Activated CD4-positive, alpha-beta T cell treated with anti-CD3 and anti-CD28 coated beads, Interleukin-2, amount 50 U/mL, for 4 hours (primary cell): ENCODE results near the gene CARD9.
"Not testable (repeated sequence)": the region's sequence is repeated elsewhere in the genome, so short reads cannot be mapped to it uniquely, and the experiment has no call there.

Experiments
- DNase-seq, 2 experiments: peaks; one replicate each; pipeline ENCODE4 v3.0.0-alpha.2; 2020

Gene CARD9

GRCh38 chr9:136333045-136333444, 40.4 kb downstream of the CARD9 start:
- DNase-seq, result no peak

DNA sequence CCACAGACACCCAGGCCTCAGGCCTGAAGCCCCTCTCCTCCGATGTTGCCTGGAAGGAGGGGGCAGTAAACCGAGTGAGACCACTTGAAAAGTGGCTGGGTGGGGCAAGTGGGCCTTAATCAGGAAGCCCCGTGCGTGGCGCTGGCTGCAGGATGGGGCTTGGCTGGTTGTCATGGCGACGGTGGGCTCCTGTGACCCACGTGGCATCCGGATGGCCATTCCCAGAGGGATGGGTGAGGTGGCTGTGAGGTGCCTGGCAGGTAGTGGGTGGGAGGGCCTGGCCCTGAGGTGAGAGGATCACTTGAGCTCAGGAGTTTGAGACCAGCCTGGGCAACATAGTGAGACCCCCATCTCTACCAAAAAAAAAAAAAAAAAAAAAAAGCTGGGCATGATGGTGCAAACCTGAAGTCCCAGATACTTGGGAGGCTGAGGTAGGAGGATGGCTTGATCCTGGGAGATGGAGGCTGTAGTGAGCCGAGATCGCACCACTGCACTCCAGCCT, 40.9 kb downstream of the CARD9 start:
- DNase-seq, result no peak

GRCh38 chr9:136331556-136332481, 41.6 kb downstream of the CARD9 start:
- no peak for DNase-seq

DNA sequence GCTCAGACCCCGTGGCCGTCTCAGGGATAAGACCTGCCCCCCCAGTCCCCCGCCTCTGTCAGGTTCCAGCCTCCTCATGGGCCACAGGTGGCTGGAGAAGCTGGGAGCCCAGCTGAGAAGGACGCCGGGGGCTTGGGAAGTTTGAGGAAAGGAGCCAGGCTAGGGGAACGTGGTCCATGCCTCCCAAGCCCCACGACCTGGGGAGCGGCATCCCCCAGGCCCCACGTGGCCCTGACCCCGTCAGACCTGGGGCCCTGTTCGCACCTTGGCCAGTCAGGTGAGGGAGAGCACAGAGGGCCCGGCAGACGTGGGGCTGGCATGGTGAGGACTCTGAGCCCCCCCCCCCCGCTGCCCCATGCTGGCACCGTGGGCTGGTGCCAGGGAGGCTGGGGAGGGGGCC, 42.4 kb downstream of the CARD9 start:
- DNase-seq, result no peak

DNA sequence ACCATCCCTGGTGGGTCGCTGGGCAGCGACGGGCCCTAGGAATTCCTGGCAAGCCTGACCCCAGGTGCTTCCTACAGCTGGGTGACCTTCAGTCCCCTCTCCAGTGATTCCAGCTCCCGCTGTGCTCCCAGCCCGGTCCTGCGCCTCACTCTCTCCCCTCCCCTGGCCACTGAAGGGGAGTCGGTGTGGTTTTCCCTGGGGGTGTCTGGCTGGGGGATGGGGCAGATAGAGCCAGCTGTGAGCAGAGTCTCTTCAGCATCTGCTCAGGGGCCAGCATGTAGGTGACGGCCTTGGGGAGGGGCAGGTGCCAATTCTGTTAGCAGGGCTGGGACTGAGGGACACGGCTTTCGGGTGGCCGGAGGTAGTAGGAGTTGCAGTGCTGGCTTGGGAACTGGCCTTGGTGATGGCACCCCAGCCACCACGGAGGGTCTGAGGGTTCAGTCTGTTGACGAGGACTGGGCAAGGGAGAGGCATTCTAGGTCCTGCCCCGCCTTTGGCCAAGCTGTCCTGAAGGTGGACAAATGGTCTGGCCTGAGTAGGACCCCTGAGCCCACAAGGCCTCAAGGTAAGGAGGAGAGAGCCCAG, 43.0 kb downstream of the CARD9 start:
- no peak for DNase-seq

DNA sequence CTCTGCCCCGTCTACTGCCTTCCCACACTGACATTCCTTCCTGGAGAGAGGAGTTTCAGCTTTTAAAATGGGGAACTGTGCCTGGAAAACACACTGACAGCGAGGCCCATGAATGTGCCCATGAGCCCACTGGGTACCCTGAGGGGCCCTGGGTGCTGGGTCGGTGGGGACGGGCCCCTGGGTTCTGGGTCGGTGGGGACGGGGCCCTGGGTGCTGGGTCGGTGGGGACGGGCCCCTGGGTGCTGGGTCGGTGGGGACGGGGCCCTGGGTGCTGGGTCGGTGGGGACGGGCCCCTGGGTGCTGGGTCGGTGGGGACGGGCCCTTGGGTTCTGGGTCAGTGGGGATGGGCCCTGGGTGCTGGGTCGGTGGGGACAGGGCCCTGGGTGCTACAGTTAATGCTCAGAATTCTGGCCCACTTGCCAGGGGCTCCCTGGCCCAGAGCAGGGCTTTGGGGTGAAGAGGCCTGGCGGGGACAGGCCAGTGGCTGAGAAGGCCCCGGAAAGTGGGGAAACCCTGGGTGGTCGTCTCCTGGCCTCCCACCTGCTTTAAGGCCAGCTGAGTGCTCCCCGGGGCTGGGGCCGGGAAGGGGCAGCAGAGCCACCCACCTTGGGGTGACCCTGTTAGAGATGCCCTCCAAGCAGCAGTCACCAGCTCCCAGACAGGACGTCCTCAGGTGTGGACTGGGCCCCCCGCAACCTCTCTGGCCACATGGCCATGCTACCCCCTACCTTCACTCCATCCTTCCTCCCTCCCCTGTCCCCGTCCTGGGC, 43.6 kb downstream of the CARD9 start:
- DNase-seq, result no peak

GRCh38 chr9:136329211-136329627, 44.2 kb downstream of the CARD9 start:
- DNase-seq, result no peak

GRCh38 chr9:136328622-136329041, 44.8 kb downstream of the CARD9 start:
- no peak for DNase-seq

- no peak for DNase-seq
Measured at GRCh38 chr9:136328011-136328621, 45.4 kb downstream of the CARD9 start.

DNA sequence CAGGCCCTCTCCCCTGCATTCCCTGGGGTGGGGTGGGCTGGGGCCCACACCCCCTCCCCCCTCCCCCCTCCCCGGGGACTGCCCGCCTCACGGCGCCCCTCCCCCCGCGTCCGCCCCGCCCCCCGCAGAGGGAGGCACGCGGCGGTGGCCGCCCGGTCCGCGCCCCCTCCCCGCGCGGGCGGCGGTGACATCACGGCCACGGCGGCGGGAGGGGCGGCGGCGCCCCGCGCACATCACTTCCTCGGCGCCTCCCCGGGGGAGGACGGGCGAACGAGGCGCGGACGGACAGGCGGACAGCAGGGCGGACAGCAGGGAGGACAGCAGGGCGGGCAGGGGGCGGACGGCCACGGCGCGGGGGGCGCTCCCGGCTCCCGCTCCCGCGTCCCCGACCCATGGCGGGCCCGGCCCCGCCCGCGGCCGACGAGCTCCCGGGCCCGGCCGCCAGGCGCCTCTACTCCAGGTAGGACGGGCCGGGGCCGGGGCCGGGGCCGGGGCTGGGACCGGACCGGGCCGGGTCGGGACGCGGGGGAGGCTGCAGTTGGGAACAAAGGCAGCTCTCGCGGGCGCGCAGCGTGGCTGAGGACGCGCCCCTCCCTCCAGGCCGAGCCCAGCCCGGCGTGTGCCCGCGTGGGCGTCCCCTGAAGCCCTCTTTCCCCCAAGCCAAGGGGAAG, 46.0 kb downstream of the CARD9 start, which contains the start of gene GPSM1:
Gene GPSM1, plus strand, starts transcription at position 236 of the 671 bp plus-strand sequence. Its CDS starts 157 bp downstream, at position 393.
- DNase-seq, result peak; percentile 28 to 42

GRCh38 chr9:136326761-136327303, 46.6 kb downstream of the CARD9 start:
- no peak for DNase-seq

GRCh38 chr9:136326061-136326760, 47.3 kb downstream of the CARD9 start:
- no peak for DNase-seq

GRCh38 chr9:136325358-136325757, 48.1 kb downstream of the CARD9 start:
- no peak for DNase-seq

GRCh38 chr9:136324501-136325300, 48.8 kb downstream of the CARD9 start:
- no peak for DNase-seq

DNA sequence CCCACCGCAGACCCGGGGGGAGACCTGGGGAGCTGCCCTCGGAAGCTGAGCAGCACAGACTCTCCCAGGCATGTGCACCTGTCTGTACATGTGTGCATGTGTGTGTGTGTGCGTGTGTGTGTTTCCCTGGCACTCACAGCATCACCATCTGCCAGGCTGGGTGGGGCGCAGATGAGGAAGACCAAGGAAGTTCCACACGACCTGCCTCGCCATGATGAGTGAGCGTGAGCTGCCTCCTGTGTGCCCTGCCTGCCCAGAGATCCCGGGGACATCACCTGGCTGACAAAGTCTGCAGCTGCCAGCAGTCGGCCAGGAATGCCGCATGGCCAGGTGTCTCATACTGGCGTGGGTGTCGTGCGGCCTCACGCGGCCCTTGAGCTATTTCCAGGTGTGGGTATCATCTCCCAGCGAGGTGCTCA, 50.1 kb downstream of the CARD9 start:
- no peak for DNase-seq

DNA sequence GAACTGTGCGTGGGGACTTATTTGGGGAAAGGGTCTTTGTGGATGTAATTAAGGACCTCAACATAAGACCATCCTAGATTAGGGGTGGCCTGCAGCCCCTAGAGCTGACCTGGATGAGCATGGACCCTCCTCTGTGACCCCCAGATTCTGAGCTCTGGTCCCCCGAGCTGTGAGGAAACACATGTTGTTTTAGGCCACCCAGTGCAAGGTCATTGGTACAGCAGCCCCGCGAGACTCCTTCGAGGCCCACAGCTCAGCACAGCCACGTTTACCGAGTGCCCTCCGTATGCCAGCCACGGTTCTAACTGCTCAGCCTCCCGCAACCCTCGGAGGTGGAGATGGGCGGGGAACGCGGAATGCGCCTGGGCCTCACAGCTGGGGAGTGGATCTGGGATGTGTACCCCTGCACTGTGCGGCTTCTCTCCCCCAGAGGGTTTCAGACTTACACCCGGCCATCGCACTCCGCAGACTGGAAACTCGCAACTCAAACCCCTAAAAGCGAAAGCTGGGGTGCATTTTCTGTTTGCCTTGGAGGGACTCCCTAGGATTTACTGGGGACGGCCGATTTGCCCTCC, 50.6 kb downstream of the CARD9 start:
- no peak for DNase-seq

GRCh38 chr9:136321561-136321960, 51.9 kb downstream of the CARD9 start:
- no peak for DNase-seq

GRCh38 chr9:136320972-136321371, 52.5 kb downstream of the CARD9 start:
- DNase-seq, result not testable (repeated sequence)

DNA sequence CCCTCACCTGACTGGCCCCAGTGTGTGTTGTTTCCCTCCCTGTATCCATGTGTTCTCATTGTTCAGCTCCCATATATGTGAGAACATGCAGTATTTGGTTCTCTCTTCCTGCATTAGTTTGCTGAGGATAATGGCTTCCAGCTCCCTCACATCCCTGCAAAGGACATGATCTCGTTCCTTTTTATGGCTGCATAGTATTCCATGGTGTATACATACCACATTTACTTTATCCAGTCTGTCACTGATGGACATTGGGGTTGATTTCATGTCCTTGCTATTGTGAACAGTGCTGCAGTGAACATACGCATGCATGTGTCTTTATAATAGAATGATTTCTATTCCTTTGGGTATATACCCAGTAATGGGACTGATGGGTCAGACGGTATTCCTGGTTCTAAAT, 53.5 kb downstream of the CARD9 start:
- DNase-seq, result not testable (repeated sequence)

DNA sequence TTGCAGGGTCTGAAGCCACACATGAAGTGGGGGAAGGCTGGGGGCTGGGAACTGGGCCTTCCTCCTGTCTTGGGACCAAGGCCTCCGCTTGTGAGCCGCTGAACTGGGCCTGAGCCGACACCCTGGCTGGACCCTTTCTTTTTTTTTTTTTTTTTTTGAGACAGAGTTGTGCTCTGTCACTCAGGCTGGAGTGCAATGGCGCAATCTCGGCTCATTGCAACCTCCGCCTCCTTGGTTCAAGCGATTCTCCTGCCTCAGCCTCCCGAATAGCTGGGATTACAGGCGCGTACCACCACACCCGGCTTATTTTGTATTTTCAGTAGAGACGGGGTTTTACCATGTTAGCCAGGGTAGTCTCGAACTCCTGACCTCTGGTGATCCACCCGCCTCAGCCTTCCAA, 54.2 kb downstream of the CARD9 start:
- DNase-seq, result not testable (repeated sequence)
